ENCODE measurements around the gene ARSG. TPM values are rescaled to one million over a fixed set of nuclear protein-coding genes. Genes with fewer than 3 reads are reported as not detected.
A peak's percentile ranks its signal among the peaks of the same experiment; 100 is the strongest.

Gene ARSG
- total RNA-seq, 1 experiment from 2014 or later: 7.9 TPM

GRCh38 chr17:68293490-68294195 is 2.3 kb downstream of the ARSG start:
- POLR2A ChIA-PET: interaction anchor here (0.6 kb wide), 1 partner anchor 21 kb away, joined by 4 read pairs; no protein-coding TSS in a partner anchor
- peak; percentile 82; the same call in 1 of the 2 replicates for TF ChIP-seq GTF2I (CRISPR knock-in tag; conservative IDR thresholded peaks at IDR 0.05)
- no peak for TF ChIP-seq FOXJ3 (CRISPR knock-in tag; IDR thresholded peaks at IDR 0.05; ENCODE audit: borderline replicate concordance)
- TF ChIP-seq AR (CRISPR knock-in tag; IDR thresholded peaks at IDR 0.05): no peak
- no peak for TF ChIP-seq ZNF121 (CRISPR knock-in tag; IDR thresholded peaks at IDR 0.05)
- TF ChIP-seq TEAD4 (CRISPR knock-in tag; IDR thresholded peaks at IDR 0.05): no peak
- peaks cover 44% of the 10 kb centered on the region for H3K27me3 Mint-ChIP-seq (ENCODE audit: low read depth)
- no peaks in the 10 kb centered on the region for H3K9me3 Mint-ChIP-seq
- no peak for ATAC-seq
- H3K36me3 Mint-ChIP-seq: no peaks in the 10 kb centered on the region
- peak overlapping the region; percentile 18; the same call in 1 of the 2 replicates for H3K4me3 Mint-ChIP-seq
- H3K27ac Mint-ChIP-seq: 0 out of 2 replicates have a peak overlapping the region, but pooled peaks have one; percentile 47
- no peak for DNase-seq (ENCODE audit: low spot score)
- CTCF ChIA-PET: interaction anchor here (1.0 to 1.7 kb wide), 3 partner anchors 103 to 105 kb away, joined by 3 to 8 read pairs (median 4); no protein-coding TSS in a partner anchor
- H3K4me1 Mint-ChIP-seq: peaks cover 62% of the 10 kb centered on the region

- 0 out of 2 replicates have a peak overlapping the region, but pooled peaks have one; percentile 47 for H3K27ac Mint-ChIP-seq
- TF ChIP-seq NR2C2 (CRISPR knock-in tag; IDR thresholded peaks at IDR 0.05): no peak
- no peak for TF ChIP-seq ETV6 (CRISPR knock-in tag; IDR thresholded peaks at IDR 0.05)
- TF ChIP-seq ZNF317 (CRISPR knock-in tag; IDR thresholded peaks at IDR 0.05; ENCODE audit: borderline replicate concordance, low read depth): no peak
- no peak for TF ChIP-seq ZNF219 (CRISPR knock-in tag; IDR thresholded peaks at IDR 0.05; ENCODE audit: borderline replicate concordance)
- TF ChIP-seq CDX4 (CRISPR knock-in tag; IDR thresholded peaks at IDR 0.05; ENCODE audit: borderline replicate concordance): no peak
- no peak for TF ChIP-seq ZNF281 (CRISPR knock-in tag; IDR thresholded peaks at IDR 0.05)
- DNase-seq (ENCODE audit: low spot score) (no peak), ATAC-seq (peak; percentile 3; the same call in 1 of the 2 replicates)
- peak overlapping the region; percentile 18; the same call in 1 of the 2 replicates for H3K4me3 Mint-ChIP-seq
- POLR2A ChIA-PET: interaction anchor here (0.6 kb wide), 1 partner anchor 20 kb away, joined by 4 read pairs; no protein-coding TSS in a partner anchor
- H3K9me3 Mint-ChIP-seq: no peaks in the 10 kb centered on the region
- H3K36me3 Mint-ChIP-seq: no peaks in the 10 kb centered on the region
- H3K4me1 Mint-ChIP-seq: peaks cover 56% of the 10 kb centered on the region
- H3K27me3 Mint-ChIP-seq (ENCODE audit: low read depth): peaks cover 39% of the 10 kb centered on the region
- CTCF ChIA-PET: interaction anchor here (1.0 to 1.2 kb wide), 2 partner anchors 103 to 105 kb away, joined by 3 to 4 read pairs; no protein-coding TSS in a partner anchor
Measured at GRCh38 chr17:68294196-68294555, 2.9 kb downstream of the ARSG start.

GRCh38 chr17:68294617-68295016 is 3.3 kb downstream of the ARSG start:
- Mint-ChIP-seq H3K27me3 (ENCODE audit: low read depth) (peaks cover 35% of the 10 kb centered on the region), H3K4me3 (no peak overlapping the region), H3K27ac (no peak overlapping the region), H3K9me3 (peaks cover 4% of the 10 kb centered on the region), H3K36me3 (no peaks in the 10 kb centered on the region), H3K4me1 (peaks cover 52% of the 10 kb centered on the region)
- ChIA-PET CTCF (interaction anchor here (1.0 to 1.2 kb wide), 2 partner anchors 102 to 104 kb away, joined by 3 to 4 read pairs; no protein-coding TSS in a partner anchor), POLR2A (no interaction called here)
- ATAC-seq: no peak
- TF ChIP-seq PREB (CRISPR knock-in tag; IDR thresholded peaks at IDR 0.05; ENCODE audit: borderline replicate concordance): no peak
- TF ChIP-seq SMAD3 (CRISPR knock-in tag; IDR thresholded peaks at IDR 0.05; ENCODE audit: borderline replicate concordance): no peak
- no peak for TF ChIP-seq RORB (CRISPR knock-in tag; IDR thresholded peaks at IDR 0.05)
- no peak for TF ChIP-seq USF1 (CRISPR knock-in tag; IDR thresholded peaks at IDR 0.05)
- TF ChIP-seq AR (CRISPR knock-in tag; IDR thresholded peaks at IDR 0.05): no peak
- TF ChIP-seq TCF7 (CRISPR knock-in tag; IDR thresholded peaks at IDR 0.05; ENCODE audit: low read depth): no peak
- no peak for TF ChIP-seq NFATC4 (CRISPR knock-in tag; IDR thresholded peaks at IDR 0.05)
- DNase-seq (ENCODE audit: low spot score): no peak
